HUDEP-2 (cell line): Measurements from ENCODE around the gene AGFG1.
A peak's percentile ranks its signal among the peaks of the same experiment; 100 is the strongest.

Experiments
- DNase-seq, 76 experiments: peaks; one replicate each; lab custom pipeline; 2025; ENCODE audit not compliant: unreplicated experiment in 76 of 76; lab: John Stamatoyannopoulos, UW

AGFG1 gene

DNA sequence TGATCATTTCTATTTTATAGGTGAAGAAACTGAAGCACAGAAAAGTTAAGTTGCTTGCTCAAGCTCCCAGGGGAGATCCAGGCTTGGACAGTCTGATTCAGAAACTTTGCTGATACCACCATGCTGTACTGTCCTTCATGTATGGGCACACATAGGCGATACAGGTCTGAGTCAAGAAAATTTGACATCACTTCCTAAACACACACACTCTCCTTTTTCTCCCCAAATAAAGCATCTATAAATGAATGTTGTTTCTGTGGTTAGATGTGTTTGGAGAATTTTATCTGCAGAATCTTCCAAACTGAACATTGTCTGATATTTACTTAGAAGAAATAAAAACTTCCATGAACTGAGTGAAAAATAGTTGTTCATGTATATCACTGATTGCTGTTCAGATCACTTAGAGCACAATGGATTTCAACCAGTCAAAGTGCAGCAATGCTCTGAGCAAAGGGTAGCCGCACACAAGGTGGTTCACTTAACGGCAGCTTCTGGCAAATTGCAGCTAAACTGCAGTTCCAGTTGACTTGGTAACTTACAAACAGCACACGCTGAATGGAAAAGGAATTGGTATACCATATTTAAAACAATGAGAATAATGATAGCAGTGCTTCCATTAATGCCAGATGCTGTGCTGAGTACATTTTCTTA is 10.0 kb upstream of the AGFG1 start:
- no peak for DNase-seq

DNA sequence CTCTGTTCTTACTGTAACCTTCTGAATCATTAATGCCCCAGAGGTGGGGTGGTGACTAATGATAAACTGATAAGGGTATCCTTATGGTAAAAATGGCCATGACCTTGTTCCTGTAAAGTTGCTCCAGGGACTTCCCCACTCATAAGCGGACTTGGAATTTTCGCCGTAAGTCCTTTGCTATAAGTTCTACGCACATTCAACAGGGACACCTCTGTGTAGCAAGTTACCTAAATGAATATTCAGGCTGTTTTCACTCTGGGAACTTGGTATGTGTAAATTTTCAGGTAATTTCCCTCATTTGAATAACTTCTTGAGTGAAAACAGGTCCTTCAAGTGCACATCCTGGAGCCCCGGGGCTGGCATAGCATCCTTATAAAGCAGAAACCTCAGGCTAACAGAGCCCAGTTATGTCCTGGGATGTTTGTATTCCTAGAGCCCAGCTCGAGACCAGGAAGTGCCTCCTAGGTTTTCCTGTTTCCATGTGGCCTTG is 9.4 kb upstream of the AGFG1 start:
- DNase-seq = no peak

DNA sequence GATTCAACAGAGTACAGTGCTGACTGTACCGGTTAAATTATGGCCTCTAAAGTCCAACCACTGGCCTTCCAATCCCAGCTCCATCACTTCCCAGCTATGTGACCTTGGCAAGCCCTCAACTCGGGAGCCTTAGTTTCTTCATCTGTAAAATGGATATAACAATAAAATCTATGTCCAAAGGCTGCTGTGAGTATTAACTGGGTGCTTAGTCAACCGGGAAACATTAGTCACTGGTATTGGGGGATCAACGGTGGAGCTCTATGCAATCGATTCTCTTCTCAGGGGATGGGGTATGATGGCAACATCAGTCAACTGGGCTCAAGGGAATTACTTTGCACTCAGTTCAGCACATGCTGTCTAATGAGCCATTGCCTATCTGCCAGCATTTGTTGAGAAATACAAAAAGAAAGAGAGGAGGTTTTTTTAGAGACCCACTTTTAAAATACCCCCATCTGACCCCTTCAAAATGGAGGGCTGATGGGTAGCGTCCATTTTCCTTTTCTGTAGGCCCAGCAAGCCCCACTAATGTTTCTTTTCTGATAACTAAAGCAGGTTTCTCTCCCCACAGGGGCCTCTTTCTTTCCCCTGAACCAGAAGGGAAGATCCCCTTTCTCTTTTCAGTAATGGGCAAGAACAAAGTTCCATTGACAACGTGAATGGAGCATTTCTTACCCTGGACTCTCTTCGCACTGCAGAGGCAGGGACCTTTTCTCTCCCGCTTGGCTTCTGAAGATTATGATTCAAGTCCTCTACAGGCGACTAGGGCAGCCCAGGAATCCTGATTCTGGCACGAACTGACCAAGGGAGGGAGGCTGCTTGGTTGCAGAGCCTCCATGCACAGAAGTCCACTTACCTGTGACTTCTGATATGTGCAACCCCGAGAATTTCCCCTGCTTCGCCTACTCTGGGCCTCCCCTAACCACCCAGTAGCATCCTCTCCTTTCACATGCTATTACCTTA is 8.7 kb upstream of the AGFG1 start:
- DNase-seq = no peak

DNA sequence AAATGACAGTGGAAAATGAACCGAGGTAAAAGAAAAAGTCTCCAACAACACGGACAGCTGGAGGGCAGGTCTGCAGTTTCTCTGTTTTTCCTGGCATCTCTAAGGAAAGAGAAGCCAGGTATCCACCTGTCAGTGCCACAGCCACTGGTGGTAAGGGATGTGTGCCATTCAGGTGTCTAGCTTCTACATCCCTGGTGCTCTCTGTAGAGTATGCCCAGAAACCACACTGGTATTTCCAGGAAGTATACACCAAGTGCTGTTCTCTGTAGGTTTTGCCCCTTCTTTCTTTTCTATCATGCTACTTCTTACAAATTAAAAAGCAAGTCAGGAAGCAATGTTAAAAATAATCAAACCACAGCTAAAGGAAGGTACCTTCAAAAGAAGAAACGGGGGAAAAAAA is 7.6 kb upstream of the AGFG1 start:
- no peak for DNase-seq

DNA sequence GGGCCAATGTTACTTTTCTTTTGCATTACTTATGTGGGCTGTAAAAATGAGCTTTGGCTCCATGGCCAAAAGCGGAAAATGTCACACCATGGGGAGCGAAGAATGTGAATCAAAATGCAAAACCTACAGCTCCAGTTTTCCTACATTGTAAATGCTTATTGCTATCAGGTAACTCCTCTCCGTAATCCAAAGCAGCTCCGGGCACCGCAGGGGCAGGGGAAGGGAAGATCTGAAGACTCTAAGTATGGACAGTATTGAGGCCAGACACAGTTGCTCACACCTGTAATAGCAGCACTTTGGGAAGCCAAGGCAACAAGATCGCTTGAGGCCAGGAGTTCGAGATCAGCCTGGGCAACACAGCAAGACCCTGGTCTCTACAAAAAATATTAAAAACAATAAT is 7.1 kb upstream of the AGFG1 start:
- no peak for DNase-seq

DNA sequence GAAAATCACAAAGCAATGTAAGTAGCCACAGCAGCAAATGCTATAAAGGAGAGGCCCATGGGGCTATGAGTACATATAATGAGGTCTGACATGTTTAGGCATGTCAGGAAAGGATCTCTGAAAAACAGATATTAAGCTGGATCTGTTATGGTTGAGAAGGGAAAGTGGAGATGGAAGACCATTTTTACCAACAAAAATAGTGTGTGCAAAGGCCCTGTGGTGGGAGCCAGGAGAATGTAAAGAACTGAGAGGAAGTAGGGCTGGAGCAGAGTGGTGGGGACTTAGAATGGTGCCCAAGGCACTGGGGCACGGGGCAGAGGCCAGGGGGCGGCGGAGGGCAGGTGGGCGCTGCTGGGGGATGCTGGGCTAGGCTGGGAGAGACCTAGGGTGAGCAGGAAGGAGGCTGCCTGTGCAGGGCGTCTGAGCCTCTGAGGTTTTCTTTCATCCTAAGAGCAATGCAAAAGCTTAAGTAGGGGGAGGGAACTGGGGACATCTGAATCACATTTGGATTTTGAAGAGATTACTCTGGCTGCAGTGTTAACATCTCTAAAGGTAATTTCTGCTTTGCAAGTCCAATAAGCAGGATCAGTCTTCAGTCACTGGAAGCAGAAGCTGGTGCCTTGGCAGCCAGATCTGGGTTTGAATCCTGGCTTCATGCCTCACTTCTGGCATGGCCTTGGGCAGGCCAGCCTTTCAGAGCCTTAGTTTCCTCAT is 4.9 kb upstream of the AGFG1 start:
- DNase-seq = no peak

DNA sequence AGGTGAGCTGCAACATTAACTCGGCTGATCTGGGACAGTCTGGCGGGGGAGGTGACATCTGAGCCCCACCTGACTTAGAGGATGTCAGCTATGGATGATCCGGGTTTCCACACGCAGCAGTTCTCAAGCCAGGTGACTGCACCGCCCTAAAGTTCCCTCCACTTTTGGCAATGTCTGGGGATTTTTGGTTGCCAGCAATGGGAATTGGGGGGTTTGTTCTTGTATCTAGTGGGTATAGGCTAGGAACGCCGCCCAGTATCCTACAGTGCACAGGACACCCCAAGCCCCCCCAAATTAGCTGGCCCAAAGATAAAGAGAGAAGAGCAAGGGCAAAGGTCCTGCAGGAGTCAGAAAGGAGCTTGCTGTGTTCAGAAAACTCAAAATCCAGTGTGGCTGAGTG is 544 bp upstream of the AGFG1 start:
- no peak for DNase-seq

DNA sequence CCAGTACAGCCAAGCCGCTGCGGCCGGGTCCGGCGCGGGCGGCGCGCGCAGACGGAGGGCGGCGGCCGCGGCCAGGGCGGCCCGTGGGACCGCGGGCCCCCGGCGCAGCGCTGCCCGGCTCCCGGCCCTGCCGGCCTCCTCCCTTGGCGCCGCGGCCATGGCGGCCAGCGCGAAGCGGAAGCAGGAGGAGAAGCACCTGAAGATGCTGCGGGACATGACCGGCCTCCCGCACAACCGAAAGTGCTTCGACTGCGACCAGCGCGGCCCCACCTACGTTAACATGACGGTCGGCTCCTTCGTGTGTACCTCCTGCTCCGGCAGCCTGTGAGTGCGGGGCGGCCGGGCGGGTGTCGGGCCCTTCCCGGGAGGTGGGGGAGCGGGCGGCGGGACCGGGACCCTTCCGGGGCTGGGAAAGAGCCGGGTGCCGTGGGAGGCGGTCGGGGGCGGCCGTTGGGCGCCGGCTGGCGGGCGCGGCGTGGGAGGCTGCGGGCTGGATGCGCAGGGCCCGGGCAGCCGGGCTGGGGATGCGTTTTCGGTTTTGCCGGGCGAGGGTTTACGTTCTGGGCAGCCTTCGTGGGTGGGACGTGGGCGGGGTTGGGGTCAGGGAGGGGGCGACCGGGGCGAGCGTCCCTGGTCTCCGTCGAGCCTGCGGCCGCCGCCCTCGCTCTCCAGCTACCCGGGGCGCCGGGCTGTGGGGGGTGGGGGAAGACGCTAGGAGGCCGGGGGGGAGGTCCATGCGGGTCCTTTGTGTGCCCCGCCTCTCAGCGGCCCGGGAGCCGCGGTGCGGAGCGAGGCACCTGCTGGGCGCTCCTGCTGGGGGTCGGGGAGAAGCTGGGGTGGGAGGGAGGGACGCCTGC is 537 bp downstream of the AGFG1 start:
- peak in 18 of 76 experiments; percentile 2 to 58 (median 18) for DNase-seq

DNA sequence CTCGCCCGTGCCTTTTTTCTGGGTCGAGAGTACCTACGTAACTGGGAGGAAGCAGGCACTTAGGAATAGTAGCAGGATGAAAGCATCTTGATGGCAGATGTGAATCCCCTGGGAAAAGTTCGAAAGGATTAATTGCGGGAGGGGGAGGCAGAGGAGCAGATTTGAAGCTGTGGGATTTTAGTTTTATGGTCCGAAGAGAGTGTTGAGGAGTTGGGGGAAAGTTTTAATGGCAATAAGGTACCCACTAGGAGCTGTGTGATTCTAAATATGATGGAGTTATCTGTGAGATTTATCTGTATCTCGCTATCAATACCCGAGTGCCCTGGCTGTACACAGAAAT is 1.1 kb downstream of the AGFG1 start:
- DNase-seq = no peak

DNA sequence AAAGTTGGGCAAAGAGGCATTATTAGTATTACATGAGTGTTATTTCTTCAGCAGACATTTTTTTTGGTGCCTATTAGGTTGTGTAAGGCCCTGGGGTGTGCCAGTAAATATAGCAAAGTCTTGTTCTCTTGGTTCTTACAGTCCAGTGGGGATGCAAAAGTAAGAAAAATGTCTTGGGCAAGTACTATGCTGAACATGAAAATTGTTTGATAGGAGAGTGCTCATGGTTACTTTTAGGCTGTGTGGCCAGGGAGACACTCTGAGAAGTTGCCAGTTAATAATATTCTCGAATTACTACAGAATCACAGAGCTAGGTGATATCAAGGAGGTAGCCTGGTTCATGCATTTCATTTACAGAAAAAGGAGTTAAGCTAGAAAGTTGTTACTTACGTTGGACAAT is 1.9 kb downstream of the AGFG1 start:
- no peak for DNase-seq

DNA sequence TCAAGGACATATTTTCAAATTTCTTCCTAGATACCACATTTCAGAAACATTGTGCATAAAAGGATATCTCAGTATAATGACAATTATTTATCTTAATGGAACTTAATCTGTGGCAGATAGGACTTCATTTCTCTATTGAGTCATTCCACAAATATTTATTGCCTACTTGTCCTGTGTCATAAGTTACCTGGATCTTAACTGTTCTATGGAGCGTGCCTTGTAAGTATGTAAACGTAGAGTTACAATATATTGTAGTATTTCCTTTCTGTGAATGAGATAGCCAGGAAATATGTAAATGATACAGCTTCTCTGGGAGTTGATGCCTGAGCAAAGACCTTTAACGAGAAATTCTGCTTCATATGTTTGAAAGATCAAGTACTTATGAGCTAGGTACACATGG is 2.5 kb downstream of the AGFG1 start:
- no peak for DNase-seq

DNA sequence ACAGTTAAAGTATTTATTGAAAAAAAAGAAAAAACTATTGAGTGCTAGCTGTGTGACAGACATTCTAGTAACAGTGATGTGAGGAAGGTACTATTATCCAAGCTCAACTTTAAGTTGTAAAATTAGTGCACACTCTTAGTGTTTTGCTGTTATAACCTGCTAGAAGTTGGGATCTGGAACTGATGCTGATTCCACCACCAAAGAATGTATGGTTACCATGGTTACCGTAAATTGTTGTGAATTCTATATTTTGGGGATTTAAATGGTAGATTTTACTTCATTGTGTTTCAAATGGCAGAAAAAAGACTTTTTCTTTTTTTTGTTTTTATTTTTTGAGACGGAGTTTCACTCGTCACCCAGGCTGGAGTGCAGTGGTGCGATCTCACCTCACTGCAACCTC is 5.3 kb downstream of the AGFG1 start:
- no peak for DNase-seq

DNA sequence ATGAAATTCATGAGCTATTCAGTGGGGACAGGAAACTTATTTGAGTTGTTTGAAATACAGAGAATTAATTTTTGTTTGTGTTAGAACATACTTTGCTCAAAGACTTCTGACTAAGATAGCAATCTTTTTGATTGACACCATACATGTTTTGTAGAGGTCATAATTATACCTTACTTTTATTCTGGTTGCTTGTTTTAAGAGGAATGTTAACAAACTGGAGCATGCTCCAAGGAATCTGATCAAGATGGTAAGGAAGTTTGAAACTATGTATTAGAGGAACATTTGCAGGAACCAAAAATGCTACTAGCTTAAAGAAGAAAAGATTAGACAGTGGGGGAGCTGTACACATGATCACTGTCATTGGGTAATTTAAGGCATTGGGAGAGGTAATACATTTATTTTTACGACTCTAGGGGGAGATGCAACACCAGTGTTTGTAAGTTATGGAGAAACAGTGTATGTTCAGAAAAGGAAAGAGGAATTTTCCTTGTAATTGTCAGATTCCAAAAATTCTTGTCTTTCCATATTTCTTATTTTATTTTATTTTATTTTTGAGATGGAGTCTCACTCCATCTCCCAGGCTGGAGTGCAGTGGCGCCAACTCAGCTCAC is 8.0 kb downstream of the AGFG1 start:
- peak in 10 of 76 experiments; percentile 5 to 43 (median 16) for DNase-seq

DNA sequence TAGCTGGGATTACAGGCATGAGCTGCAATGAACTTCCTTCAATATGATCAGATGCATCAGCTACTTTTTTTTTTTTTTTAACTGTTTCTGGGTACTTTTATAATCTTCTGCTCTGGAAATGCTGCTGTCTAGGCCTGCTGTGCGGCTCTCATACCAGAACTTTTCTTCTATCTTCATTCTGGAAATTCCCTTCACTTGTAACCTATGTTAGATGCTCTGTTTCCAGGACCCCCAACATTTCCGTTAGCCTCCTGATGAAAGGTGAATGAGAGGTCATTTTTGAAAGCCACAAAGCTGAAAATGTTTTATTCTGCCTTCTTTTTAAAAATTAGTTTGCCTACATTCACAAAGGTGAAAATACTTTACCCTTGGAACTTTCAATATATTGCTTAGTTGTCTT is 8.6 kb downstream of the AGFG1 start:
- DNase-seq = no peak

DNA sequence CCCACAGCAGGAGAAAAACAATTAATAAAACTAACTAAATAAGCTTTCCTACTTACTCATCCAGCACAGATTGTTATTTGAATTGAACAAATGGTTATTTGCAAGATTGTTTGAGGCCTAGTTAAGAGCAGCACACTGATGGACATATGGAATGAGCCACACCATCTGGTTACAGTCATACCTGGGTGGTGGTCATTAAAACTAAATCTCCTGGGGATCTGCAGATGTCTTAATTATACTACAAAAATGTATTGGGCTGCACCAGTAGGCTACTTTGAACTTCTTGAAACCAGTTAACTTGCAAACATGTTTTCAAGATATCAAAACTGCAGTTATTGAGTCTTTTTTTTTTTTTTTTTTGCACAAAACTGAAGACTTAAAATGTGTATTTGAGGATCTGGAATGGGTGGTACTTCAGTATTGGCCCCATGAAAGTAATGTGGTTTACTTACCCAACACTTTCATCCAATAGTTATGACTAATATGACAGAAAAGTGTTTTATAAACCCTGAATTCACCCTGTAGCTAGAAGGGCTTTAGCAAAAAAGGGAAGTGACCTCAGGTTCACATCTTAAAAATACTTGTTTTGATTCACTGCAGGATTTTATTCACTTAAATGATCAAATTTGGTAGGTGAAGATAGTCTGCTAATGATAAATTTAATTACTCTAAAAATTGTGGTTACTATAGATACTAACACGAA is 10.8 kb downstream of the AGFG1 start:
- no peak for DNase-seq

DNA sequence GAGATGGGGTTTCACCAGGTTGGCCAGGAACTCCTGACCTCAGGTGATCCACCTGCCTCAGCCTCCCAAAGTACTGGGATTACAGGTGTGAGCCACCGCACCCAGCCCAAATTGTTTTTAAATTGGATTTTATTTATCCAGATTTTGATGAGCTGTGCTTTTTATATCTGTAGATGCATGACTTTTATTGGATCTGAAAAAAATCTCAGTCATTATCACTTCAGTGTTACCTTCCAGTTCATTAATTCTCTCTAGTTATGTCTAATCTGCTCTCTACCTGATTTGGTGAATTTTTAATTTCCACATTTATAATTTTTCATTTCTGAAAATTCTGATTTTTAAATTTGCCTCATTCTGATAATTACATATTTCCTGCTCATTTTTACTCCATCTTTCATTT is 13.5 kb downstream of the AGFG1 start:
- DNase-seq = no peak

DNA sequence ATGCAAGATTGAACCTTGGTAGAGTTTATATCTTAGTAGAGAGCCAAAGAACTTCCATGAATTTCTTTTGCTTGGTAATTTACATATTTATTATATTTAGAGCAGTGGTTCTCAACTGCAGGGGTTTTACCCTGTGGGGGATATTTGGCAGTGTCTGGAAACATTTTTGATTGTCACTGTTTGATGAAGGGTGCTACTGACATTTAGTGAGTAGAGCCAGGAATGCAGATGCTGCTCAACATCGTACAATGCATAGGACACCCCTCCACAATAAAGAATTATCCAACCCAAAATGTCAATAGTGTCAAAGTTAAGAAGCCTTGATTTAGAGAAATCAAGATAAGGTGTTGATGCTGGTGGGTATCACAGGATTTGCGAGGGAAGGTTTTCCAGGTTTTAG is 14.7 kb downstream of the AGFG1 start:
- DNase-seq = no peak

DNA sequence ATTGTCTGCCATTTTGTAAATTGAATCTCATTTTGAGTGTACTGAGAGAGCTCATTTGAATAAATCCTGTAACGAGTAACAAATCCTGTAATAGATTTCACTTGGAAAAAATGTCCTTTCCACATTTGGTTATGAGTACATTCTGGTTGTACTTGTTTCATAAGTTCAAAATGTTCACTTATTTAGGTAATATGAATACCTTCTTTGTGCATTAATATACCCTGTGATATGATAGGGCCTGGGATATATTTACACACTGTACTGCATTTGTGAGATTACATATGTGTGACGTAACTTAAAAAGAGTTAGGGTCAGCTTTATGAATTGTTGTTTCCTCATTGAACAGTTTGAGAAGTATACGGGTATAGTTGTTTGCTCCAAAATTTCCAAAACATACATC is 16.1 kb downstream of the AGFG1 start:
- no peak for DNase-seq

DNA sequence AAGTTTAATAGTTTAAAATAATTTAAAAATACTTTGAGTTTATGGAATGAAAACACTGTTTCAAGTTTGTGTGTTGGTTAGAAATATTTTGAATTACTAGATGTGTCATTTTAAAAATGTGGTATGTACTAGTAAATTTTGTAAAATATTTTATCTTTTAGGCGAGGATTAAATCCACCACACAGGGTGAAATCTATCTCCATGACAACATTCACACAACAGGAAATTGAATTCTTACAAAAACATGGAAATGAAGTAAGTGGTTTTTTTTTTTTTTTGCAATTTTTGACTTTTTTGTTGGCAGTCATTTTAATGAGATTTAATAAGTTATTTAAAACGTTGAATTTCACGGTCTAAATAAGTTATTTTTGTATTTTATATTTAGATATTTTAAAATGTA is 19.4 kb downstream of the AGFG1 start:
- no peak for DNase-seq

DNA sequence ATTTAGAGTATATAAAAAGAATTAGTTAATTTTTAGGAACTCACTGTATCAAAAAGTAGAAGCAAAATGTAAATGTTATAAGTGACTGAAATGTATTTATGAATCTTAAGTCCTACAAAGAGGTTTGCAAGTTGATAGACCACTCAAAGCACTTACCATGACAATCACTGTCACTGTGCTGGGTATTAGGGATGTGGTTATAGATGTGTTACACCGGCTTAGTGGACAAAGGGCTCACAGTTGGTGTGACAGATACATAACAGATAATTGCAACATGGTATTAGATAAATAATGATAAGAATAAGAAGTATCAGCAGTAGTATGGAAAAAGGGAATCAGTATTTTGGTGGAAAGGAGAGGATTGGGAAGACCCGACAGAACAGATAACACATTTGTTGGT is 21.6 kb downstream of the AGFG1 start:
- DNase-seq = no peak
